HG03196 (cell line): ENCODE data around the gene CCT2.

Source experiments
- ATAC-seq: cut with Tn5 transposase; IDR thresholded peaks from one replicate; pipeline ENCODE4 v1.9.1; 2021; ENCODE audit not compliant: unreplicated experiment

The CCT2 gene

DNA sequence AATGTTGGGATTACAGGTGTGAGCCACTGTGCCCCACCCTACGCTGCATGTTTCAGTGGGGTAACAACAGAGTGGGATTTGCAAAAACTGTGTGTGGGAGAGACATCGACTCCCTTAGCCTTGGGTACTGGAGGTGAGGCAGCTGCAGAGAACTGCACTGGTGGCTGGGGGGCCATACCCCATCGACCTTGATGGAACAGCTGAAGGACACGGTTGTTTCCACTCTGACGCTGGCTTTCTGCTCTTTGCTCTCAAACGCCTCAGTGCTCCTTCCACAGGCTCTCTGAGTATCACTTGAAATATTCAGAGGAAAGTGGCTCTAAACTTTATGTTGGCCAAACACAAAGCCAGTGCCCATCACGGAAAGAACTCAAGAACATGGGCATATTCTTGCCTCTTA lies 56.3 kb downstream of the CCT2 start:
- ATAC-seq, result no peak

- ATAC-seq, result no peak
Measured at GRCh38 chr12:69642531-69642930, 57.3 kb downstream of the CCT2 start.

GRCh38 chr12:69644511-69644910 lies 59.3 kb downstream of the CCT2 start:
- no peak for ATAC-seq

GRCh38 chr12:69645031-69645430 lies 59.8 kb downstream of the CCT2 start:
- no peak for ATAC-seq

DNA sequence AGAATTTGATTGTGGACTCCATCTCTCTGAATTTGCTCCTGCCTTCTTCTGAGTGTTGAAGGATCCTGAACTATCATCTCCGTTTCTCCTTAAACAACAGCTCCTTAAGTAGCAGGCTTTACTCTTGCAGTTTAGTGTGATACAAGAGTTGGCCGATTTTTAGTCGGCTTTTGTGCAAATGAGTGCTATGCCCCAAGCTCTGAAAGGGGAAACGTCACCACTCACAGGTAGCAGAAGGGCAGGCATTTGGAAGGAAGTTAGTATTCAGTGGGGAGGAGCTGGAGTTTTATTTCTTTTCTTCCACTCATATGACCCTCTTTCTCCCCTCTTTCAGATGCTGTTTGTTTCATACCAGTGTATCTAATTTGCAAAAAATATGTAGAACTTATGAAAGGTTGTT lies 61.9 kb downstream of the CCT2 start:
- no peak for ATAC-seq

DNA sequence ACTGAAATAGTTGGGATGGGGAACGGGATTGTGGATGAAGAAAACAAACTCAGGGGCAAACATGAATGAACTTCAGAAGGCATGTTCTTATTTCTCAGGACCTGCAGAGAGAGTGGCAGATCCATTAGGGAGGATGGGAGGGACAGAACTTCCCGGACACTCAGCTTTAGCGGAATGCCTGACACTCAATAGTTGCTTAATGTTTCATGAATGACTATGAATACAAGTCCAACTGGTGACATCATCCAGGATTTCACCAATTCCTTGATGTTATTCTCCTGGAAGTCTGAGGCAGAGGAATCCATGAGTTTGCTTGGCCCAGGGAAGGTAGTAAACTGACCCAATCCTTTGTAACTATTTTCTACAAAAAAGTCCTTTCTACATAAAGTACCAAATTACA lies 63.2 kb downstream of the CCT2 start:
- ATAC-seq, result no peak

GRCh38 chr12:69649529-69649928 lies 64.3 kb downstream of the CCT2 start:
- ATAC-seq, result no peak
